Glomerular endothelial cell (primary cell): ENCODE measurements around the gene PI4KB. TPM values are rescaled to one million over a fixed set of nuclear protein-coding genes. Genes with fewer than 3 reads are reported as not detected.
"Not testable (repeated sequence)": the region's sequence is repeated elsewhere in the genome, so short reads cannot be mapped to it uniquely, and the experiment has no call there.

Experiments
- DNase-seq: peaks from one replicate; pipeline ENCODE4 v3.0.0-alpha.2; 2011; ENCODE audit warnings: low read depth, low spot score; ENCODE audit errors: extremely low read depth
- total RNA-seq: library from RNA; depleted of rRNA; stranded (reverse); fragments of >200 nt; gene quantifications from 2 replicates; pipeline ENCODE4 v1.2.3, GENCODE V29; 2015

PI4KB gene
- total RNA-seq = 48.5 and 56.1 TPM in 2 replicates

- DNase-seq = peak; percentile 95
Measured at GRCh38 chr1:151327223-151327902, at the start of gene PI4KB. PI4KB (minus strand) TSS chr1:151327416; CDS start chr1:151316481, 10,935 bp downstream.

DNA sequence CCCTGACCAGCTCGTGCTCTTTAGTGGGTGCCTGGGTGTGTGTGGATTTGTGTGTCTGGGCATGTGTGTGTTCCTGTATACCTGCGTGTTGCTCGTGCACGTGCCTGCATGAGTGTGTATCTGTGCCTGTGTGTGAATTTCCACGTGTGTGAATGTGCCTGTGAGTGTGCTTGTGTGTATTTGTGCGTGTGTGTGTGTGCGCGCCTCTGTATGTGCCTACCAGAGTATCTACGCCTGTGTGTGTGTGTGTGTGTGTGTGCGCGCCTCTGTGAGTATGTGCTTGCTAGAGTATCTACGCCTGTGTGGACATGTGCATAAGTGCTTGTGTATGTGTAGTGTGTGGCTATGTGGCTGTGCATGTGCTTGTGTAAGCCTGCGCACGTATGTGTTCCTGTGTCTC lies 46.0 kb upstream of the PI4KB start:
- no peak for DNase-seq

DNA sequence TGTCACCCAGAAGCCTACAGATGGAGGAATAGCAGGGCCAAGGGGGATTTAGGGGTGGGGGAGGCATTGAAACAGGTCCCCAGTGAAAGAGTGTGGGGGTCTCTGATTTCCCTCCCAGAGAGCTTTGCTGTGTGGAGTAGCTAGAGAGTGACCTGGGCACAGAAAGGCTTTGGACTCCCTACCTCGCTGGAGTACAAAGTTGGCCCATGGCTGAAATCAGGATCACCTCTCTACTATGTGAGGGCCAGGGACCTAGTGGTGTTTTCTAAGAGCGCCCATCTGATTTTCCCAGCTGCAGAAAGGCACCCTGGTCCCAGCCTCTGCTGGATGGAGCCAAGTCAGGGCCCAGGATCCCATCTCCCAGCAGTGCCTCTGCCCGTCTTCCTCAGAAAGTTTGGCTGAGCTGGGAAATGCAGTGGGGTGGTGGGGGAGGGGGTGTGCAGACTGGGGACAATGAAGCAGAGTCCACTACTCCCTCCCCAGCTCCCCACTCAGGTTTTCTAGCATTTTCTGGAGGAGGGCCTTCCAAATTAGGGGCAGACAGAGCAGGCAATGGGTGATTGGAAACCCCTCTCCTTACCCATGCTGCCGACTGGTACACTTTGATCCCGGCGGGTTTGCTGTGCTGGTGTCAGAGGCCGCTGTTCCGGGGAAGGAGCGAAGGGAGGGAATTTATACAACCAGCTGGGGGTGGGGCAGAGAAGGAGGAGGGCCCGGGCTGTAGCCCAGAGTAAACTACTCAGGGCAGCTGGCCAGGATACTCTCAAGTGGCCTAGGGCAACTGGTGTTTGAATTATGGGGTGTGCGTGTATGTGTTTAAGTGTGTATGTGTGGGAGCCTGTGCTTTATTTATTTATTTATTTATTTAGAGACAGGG lies 45.1 kb upstream of the PI4KB start, which contains the start of gene SELENBP1:
Gene SELENBP1, minus strand, starts transcription at position 648 of the 877 bp plus-strand sequence. Its CDS starts 64 bp downstream, at position 584.
- DNase-seq = no peak

- DNase-seq = no peak
Measured at GRCh38 chr1:151371370-151372057, 44.3 kb upstream of the PI4KB start.

- no peak for DNase-seq
Measured at GRCh38 chr1:151370211-151370911, 43.1 kb upstream of the PI4KB start.

DNA sequence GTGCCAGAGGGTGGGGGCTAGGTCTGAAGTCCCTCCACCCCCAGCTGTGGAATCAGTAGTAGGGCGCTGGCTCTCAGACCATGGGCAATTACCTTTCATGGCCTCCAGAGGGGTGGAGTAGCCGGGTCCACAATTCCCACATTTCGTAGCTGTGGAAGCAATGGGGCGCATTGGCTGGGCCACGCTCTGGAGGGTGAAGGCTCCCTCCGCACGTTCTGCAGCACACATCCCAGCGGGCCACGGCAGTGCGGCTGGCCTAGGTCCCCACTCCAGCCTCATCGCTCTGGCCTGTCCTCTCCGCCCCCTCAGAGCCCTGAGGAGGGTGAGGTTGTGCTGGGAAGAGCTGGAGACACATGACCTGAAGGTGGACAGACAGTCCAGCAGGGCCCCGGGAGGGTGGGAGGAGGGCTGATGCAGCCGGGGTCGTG lies 42.4 kb upstream of the PI4KB start:
- DNase-seq = no peak

GRCh38 chr1:151369302-151369610 lies 42.0 kb upstream of the PI4KB start:
- DNase-seq = no peak

DNA sequence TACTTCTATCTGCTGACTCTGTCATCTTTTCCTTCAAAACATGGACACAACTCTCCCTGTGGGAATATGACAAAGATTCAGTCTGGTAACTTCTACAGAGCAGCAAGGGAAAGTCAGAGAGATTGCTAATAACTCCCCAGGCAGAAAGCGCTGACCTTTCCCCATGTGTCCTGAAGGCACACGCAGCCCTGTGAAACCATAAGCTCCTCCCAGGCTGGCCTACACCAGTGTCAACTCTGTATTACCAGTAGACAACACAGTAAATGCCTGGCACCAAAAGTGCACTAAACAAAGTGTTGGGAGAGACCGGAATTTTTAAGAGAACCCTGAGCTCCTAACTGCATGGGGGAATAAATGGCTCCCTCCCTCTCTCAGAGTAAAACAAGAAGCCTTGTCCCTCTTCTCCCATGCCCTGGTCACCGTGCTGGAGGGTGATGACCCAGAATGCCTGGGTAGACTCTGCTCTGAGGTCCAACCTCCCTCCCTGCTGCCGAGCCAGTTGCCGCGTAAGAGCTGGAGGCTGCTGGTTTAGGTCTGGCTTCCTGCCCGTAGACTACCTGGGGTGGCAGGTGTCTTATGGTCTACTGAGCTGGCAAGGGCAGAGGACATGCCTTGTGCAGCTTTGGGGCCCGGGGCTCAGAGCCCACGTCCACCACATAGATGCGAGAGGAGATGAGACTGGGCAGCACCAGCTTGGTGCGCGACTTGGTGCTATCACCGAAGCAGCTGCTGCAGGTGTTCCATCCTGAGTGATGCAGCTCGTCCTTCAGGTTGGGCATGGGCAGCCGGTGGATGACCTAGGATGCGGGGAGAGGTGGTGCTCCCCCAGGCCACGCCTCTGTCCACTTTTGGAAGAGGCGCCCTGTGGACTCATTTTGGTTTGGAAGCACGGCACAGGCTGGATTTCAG lies 41.4 kb upstream of the PI4KB start:
- DNase-seq = no peak

- DNase-seq = no peak
Measured at GRCh38 chr1:151367658-151368392, 40.6 kb upstream of the PI4KB start.

GRCh38 chr1:151364996-151365395 lies 37.8 kb upstream of the PI4KB start:
- no peak for DNase-seq

DNA sequence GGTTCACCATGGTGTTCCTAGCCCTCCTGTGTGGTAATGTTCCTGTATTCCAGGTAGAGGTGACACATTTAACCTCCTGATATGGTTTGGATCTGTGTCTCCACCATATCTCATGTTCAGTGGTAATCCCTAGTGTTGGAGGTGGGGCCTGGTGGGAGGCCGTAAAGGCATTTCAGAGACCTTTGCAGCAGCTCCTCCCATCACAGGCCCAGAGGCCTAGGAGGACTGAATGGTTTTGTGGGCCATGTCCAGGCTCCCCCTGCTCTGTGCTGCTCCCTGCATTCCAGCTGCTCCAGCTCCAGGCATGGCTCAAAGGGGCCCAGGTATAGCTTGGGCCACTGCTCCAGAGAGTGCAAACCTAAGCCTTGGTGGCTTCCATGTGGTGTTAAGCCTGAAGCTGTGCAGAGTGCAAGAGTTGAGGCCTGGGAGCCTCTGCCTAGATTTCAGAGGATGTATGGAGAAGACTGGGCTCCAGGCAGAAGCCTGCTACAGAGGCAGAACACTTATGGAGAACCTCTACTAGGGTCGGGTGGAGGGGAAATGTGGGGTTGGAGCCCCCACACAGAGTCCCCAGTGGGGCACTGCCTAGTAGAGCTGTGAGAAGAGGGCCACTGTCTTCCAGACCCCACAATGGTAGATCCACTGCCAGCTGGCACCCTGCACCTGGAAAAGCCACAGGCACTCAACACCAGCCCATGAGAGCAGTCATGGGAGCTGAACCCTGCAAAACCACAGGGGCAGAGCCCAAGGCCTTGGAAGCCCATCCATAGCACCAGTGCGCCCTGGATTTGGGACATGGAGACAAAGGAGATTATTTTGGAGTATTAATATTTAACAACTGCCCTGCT lies 35.3 kb upstream of the PI4KB start:
- no peak for DNase-seq

GRCh38 chr1:151361883-151362282 lies 34.7 kb upstream of the PI4KB start:
- no peak for DNase-seq

DNA sequence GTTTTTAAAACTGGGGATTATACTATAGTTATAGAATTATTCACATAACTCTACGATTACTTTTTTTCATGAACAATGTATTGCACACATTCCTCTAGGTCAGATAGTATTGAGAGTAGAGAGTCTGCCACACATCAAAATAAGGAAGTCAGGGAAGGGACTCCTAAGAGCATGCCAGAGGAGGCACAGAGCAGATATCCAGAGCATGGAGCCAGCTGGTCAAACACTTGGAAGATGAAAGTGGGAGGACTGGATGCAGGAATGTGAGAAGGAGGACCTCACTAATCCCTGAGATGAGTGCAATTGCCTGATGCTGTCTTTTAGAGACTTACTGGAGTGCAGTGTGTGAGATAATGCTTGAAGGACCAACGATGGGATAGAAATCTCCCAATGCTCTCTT lies 29.5 kb upstream of the PI4KB start:
- DNase-seq = no peak

DNA sequence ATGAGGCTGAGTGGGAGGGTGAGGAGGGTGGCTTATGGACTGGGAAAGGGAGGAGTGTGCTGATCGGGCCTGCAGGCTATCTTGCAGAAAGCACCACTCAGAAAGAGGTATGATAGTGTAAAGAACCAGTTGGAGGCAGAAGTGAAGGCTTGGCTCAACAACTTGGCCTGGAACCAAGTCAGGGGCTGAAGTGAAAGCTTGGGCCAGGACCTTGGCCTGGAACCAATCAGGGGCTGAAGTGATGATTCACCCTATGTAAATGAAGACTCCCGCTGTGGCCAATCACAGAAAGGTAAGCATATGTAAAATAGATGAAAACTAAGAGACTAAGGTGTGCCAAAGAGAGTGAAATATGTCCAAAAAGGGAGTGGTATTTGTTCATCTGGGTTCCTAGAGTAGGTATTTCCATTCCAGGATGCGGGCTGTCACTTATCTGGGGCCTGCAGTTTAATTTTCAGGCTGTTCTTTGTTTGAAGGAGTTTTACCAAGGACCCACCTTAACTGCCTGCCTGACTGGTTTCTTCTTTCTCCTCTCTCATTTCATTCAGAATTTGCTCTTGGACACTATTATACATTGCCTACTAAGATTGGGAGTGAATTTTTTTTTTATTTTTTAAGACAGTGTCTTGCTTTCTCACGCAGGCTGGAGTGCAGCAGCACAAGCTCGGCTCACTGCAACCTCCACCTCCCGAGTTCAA lies 25.0 kb upstream of the PI4KB start:
- DNase-seq = no peak

DNA sequence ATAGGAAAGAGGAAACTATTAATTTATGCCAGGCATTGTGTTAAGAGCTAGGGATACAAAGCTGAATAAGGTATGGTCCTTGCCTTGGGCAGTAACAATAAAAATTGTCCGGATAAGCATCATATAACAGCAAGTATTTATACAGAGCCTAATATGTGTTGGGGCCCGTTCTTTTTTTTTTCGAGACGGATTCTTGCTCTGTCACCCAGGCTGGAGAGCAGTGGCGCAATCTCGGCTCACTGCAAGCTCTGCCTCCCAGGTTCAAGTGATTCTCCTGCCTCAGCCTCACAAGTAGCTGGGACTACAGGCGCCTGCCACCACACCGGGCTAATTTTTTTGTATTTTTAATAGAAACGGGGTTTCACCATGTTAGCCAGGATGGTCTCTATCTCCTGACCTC lies 23.1 kb upstream of the PI4KB start:
- DNase-seq = not testable (repeated sequence)

GRCh38 chr1:151347523-151348246 lies 20.5 kb upstream of the PI4KB start:
- DNase-seq = no peak
